GM19025 (cell line): ENCODE data around the gene DPY30.

Experiments
- ATAC-seq: cut with Tn5 transposase; IDR thresholded peaks from one replicate; pipeline ENCODE4 v1.9.1; 2021; ENCODE audit warnings: mild to moderate bottlenecking, low read depth, moderate library complexity; ENCODE audit not compliant: unreplicated experiment

DPY30 gene

DNA sequence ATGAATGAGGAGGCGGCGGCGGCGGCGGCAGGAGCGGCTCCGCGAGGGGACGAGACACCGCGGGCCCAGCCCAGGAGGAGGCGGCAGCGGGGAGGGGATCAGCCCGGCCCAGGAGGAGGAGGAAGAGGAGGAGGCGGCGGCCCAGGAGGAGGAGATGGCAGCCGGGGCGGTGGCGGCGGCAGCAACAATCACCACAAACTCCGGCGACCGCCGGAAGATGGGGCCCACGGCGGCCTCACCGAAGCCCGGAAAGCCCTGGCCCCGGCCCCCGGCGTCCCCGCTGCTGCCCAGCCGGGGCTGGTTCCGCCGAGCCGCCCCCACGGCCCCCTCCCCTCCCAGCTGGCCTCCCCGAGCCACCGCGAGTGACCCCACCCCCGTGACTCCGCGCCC is 29.3 kb downstream of the DPY30 start:
- peak; percentile 48 for ATAC-seq

DNA sequence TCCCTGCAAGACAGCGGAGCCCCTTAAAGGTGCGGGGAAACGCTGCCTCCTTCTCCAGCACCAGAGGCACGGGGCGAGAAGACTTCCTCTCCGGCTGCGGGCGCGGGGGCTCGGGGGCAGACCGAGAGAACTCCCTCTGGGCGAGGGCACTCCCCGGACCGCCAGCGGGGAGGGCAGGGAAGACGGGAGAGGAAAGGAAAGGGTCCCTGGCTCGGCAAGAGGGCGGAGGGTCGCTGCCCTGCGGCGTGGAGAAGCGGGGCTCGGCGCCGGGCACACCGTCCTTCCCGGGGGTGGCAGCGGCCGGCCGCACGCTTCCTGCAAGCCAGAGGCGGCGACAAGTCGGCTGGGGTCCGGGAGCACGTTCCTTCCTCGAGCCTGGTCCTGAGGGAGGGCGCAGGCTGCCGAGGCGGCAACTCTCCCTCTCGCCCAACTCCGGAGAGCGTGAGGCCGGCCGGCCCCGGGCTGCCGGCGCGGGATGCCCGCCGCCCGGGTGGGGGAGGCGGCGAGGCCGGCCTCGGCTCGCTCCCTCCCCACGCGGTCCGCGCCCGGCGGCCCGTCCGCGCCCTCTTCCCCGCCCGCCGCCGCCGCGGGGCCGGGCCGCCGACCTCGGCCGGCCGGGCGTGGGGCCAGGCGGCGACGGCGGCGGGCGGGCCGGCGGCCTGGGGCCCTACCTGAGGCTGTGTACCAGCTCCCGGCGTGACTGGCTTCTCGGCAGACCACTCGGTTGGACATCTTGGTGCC is 29.9 kb downstream of the DPY30 start:
- peak; percentile 18 for ATAC-seq

DNA sequence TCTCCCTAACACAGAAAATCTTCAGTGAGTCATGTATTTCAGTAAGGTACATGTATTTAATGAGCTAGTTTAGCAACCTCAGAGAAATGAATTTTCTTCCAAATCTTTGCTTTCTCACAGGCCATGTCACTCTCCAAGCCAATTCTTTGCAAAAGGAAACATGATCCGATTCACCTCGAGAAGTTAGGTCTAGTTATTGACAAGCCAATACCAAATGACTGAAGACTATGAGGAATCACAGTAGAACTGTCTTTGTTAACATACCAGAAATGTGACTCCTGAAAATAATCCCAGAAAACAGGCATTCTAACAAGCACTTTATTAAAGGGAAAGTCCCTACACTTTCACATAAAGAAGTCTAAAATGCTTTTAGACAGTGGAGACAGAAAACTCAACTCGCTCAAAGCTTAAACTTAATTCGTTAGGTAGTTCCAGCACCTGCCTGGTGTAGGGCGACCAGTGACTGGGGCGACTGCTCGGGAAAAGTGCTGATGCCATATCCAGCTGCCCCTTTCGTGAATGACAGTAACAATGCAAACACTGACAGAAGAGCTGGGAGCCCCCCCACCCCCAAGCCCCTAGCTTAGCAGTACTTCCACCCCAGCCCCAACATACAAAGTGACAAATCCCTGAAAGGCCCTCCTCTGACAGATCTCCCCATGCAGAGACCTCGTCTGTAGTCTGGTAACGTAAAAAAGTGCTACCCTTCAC is 30.6 kb downstream of the DPY30 start:
- no peak for ATAC-seq

DNA sequence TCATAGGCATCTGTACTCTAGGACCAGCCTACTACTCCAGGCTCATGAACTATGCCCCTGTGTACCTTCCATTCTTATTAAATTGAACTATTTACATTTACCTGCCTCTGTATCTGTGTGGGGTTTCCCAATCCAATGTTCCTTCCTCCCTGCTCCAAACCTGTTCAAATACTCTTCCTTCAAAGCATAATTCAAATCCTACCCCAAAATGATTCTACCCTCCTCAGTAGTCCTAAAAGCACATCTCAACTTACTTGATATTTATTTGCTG is 32.5 kb downstream of the DPY30 start:
- no peak for ATAC-seq

DNA sequence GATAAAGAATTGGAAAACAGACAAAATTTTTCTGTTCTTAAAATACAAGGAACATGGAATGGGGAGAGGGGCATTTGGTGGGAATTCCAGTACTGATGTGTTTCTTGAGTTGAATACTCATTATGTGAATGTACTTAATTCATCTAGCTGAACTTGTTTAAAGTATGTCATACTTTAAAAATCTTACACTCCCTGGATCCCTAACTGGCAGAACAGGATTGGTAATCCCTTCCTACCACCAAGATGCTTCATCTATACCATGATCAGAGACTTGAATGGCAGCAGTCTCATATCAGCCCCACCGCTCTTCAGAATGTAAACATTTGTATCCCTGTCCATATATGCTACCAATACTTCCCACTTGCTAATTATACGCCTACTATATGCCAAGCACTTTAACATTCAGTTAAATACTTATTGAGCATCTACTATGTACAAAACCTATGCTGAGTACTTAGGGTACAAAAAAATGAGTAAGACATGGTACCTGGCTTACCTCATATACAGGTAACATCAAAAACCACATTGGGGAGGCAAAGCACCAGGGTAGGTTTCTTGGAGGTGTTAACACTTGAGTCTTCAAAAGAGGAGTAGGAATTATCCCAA is 34.1 kb downstream of the DPY30 start:
- no peak for ATAC-seq

DNA sequence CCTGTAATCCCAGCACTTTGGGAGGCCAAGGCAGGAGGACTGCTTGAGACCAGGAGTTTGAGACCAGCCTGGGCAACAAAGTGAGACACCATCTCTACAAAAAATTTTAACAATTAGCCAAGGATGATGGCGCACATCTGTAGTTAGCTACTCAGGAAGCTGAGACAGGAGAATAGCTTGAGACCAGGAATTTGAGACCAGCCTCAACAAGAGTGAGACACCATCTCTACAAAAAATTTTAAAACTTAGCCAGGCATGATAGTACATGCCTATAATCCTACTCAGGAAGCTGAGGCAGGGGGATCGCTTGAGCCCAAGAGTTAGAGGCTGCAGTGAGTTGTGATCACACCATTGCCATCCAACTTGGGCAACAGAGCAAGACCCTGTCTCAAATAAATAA is 35.8 kb downstream of the DPY30 start:
- ATAC-seq: no peak

DNA sequence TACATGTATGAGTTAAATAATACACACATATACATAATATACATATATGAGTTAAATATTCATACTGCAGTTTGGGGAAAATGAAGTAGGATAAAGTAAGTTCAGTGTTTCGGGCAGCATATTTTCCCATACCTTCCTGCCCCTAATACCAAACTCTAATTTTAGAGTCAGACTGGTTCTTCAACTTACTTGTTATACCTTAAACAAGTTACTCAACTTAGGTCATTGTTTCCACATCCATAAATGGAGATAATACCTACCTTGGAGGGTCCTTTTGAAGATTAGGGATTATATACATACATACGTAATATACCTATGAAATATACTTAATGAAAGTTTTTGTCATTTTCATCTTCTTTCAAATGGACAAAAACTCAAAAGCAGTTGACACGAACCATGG is 37.2 kb downstream of the DPY30 start:
- ATAC-seq: no peak

DNA sequence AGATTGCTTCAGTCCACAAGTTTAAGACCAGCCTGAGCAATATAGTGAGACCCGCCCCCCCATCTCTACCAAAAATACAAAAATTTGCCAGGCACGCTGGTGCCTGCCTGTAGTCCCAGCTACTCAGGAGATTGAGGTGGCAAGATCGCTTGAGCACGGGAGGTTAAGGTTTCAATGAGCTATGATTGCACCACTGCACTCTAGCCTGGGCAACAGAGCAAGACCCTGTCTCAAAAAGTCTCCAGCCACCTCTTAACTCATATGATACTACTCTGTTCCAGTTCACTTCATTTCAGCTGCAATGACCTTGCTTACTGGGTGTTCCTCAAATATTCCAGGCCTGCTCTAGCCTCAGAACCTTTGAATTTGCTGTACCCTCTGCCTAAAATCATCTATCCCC is 40.2 kb downstream of the DPY30 start:
- ATAC-seq: no peak

DNA sequence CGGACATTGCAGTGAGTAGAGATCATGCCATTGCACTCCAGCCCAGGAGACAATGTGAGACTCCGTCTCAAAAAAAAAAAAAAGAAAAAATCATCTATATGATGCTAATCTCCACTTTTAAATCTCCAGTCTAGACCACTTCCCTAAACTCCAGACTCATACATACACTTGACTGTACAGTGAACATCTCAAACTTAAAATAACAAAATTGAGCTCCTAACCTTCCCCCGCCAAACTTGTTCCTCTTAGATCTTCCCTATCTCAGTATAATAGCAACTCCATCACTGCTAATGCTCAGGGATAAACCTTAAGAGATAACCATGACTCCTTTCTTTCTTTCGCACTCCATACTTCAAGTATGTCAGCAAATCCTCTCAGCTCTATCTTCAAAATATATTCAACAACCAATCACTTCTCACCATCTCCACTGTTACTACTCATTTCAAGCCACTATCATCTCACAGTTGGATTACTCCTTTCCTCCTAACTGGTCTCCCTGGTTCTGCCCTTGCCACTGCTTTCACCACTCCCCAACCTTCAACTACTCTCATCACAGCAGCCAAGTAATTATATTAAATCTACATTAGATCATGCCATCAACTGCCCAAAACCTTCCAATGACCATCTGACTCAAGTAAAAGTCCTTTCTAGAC is 40.7 kb downstream of the DPY30 start:
- ATAC-seq: no peak

DNA sequence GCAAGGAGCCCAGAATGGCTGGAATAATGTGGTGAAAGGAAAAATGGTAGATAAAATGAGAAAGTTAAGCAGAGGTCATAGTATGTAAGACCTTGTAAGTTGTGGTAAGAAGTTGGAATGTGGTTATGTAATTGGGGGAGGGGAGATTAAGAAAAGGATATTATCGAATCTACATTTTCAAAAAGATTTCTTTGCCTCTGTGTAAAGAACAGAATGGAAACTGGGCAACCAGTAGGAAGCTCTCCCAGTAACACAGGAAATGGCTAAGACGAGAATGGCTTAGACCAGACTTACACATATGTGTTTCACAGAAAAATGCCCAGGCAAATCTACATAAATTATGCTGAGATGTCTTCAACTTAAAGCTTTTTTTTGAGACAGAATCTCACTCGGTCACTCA is 42.0 kb downstream of the DPY30 start:
- ATAC-seq: no peak

DNA sequence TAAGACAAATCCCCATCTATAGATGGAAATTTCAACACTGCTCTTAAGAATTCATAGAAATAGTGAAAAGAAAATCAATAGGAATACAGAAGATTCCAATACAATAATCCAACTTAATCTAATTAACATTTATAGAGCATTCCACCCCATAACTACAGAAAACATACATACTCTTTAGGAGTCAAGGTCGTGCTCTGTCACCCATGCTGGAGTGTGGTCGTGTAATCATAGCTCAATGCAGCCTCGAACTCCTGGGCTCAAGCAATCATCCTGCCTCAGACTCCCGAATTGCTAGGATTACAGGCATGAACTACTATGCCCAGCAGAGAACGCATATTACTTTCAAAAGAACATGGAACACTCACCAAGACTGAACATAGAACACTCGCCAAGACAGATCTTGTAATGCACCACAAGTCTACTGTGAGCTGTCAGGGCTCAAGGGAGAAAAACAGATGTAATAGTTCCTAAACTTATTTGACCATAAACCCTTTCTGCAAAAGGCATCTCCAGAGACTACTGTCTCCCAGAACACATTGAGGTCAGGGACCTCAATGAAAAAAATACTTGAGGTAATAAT is 42.9 kb downstream of the DPY30 start:
- no peak for ATAC-seq

DNA sequence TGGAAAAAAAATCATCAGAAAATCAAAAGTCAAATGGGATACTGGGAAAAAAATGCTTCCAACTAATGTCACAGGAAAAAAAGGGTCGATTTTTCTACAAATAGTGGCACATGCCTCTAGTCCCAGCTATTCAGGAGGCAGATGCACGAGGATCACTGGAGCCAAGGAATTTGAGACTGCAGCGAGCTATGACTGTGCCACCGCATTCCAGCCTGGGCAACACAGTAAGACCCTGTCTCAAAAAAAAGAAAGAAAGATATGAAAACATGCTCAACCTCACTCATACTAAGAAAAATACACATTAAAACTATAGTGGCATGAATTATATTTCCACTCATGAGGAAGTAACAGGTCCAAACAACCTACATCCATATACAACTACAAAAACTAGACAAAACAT is 46.7 kb downstream of the DPY30 start:
- ATAC-seq: no peak

DNA sequence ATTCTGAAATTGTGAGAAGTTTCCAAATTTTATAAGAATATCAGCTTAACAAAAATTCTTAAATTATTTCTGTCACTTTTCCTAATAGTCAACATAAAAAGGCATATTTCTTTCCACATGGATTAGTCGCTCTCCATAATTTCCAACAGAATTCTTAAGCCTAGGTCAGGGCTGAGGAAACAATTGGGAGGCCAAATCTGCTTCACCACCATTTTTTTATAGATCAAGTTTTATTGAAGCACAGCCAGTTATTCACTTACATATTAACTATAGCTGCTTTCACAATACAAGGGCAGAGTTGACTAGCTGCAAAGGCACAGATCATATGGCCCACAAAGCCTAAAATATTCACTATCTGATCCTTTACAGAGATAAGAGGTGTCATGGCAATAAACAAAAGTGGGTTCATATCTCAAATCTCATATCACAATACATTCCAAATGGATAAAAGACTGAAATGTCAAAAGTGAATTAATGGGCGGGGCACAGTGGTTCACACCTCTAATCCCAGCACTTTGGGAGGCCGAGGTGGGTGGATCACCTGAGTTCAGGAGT is 47.5 kb downstream of the DPY30 start:
- no peak for ATAC-seq

DNA sequence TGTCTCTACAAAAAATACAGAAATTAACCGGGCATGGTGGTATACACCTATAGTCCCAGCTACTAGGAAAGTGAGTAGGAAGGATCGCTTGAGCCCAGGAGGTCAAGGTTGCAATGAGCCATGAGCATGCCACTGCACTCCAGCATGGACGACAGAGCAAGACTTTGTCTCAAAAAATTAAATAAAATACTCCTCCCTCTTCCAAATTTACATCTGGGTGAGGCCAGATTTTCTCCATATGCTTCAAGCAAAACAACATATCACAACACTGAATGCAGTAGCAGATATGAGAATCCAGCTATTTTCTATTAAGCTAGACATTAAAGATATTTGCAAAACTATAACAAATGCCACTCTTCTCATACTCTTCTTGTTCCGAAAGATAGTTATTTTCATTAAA is 49.7 kb downstream of the DPY30 start:
- no peak for ATAC-seq

DNA sequence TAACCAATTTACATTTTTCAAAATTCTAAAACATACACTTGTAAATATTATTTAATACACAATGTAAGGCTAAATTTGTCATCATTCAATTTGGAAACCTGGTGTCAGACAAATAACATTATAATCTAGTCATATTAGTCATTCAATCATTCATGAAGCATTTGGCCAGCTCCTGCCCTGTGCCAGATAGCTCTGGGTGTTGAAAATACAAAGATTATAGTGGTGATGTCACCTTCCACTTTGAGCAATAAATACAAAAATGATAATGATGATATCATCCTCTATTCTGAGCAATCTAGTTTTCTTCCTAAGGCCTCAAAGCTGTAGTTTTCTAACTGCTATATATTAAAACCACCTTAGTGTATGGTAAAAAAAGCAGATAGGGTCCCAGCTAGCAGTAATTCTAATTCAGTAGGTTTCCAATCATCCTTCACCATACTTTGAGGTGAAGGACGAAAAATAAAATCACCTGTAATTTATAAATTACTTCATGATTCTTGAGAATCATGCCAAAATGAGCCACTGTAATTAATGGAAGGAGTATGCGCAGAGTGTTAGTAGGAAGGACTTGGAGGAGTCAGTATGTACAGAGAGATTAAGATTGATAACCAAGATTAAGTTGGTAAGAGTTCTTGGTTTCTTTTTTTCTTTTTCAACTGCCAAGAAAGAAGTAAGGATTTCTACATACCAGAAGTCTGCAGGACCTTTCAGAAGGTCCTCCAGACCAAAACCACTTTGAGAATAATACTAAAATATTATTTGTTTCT is 52.0 kb downstream of the DPY30 start:
- no peak for ATAC-seq

DNA sequence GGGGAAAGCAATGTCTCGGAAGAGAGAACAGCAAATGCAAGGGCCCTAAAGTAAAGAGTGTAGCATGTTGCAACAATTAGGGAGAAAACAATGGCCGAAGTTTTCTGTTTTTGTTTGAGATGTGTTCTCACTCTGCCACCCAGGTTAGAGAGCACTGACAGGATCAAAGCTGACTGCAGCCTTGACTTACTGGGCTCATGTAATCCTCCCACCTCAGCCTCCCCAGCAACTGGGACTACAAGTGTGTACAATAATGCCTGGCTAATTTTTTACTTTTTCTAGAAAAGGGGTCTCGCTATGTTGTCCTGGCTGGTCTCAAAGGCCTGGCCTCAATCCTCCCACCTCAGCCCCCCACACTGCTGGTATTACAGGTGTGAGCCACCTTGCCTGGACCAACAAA is 52.7 kb downstream of the DPY30 start:
- ATAC-seq: no peak

DNA sequence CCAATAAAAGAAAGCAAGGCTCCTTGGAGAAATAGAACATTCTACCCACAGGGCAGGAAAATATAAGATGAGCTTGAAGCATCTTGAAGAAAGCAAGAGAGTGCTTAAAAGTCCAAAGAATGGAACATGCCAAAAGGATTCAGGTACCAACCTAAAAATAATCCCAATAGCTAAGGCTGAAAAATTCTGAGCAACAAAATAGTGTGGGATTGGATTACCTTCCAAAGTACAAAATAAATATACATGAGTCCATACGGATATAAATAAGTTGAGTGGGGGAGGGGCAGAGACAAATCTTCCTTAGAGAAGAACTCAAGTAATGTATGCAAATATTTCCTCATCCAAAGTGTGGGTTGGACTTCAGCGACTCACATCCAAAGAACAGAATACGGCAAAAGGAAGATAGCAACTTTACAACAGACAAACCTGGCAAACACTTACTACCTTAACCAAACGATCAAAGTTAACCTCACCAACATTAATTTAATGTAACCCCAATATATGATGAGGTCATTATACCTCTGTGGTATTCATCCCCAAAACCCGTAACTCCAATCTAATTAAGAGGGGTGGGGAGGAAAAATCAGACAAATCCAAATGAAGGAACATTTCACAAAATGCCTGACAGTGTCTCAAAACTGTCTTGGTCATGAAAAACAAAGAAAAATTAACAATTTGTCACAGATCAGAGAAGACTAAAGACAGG is 55.7 kb downstream of the DPY30 start:
- no peak for ATAC-seq

DNA sequence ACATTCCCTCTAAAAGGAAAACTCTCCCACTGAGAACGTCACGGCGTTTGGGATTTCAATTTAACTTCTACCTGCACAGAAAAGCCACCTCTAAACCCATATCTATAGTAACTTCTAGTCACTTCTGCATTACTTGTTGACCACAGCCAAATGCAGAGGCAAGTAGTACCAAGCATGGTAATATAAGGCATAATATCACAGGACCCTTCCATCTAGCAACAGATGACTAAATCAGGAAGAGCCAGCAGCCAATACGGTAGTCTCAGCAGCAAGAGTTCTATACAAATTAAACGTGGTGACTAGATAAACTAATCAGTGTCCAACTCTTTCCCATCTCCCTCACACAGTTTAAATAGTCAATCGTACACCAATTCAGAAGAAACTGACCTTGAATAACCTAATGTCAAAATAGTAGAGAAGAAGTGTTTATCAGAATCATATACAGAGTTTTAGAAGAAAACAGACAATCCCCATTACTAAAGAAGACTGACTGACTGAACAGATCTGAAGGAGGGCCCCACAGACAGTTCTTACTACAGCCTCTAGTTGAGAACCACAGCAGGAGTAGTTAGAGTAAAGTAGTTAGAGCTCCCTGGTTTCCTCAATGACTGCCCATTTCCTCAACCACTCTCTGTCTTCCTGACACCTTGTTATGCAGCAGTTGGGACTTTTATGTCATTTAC is 58.8 kb downstream of the DPY30 start:
- peak; percentile 99 for ATAC-seq

DNA sequence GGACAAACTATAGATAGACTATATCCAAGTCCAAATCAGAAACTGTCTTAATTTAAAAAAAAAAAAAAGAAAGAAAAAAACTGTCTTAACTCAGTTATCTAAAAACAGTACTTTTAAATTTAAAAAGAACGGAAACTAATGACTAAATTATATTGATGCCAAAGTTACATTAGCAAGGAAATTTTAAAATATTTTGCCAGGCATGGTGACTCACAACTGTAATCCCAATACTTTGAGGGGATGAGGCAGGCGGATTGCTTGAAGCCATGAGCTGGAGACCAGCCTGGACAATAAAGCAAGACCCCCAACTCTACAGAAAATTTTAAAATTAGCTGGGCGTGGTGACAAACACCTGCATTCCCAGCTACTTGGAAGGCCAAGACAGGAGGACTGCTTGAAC is 59.6 kb downstream of the DPY30 start:
- no peak for ATAC-seq
